Measurements from ENCODE around the gene TIE1.

DNA sequence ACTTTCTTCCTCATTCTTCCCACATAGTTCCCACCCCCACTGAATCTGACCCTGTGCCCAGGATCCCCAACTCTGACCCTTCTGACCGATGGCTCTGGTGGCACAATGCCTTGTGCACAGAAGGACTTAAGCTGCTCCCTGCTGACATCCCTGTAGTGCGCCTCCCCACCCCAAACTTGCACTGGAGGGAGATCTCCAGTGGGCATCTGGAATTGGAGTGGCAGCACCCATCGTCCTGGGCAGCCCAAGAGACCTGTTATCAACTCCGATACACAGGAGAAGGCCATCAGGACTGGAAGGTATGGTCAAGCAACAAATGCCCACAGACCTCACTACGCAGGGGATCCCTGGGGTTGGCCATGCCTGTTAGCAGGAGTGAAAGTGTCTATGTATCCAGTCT lies 45.9 kb downstream of the TIE1 start:
- TF ChIP-seq, protein P1, sequence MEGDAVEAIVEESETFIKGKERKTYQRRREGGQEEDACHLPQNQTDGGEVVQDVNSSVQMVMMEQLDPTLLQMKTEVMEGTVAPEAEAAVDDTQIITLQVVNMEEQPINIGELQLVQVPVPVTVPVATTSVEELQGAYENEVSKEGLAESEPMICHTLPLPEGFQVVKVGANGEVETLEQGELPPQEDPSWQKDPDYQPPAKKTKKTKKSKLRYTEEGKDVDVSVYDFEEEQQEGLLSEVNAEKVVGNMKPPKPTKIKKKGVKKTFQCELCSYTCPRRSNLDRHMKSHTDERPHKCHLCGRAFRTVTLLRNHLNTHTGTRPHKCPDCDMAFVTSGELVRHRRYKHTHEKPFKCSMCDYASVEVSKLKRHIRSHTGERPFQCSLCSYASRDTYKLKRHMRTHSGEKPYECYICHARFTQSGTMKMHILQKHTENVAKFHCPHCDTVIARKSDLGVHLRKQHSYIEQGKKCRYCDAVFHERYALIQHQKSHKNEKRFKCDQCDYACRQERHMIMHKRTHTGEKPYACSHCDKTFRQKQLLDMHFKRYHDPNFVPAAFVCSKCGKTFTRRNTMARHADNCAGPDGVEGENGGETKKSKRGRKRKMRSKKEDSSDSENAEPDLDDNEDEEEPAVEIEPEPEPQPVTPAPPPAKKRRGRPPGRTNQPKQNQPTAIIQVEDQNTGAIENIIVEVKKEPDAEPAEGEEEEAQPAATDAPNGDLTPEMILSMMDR (IDR thresholded peaks at IDR 0.05; ENCODE audit: low read depth, low read length): no peak
- TF ChIP-seq POLR2A (IDR thresholded peaks at IDR 0.05; ENCODE audit: extremely low read depth, insufficient read length) (no peak), MYC (IDR thresholded peaks at IDR 0.05; ENCODE audit: low read depth, low read length) (no peak)
- TF ChIP-seq, protein P2, sequence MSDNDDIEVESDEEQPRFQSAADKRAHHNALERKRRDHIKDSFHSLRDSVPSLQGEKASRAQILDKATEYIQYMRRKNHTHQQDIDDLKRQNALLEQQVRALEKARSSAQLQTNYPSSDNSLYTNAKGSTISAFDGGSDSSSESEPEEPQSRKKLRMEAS (IDR thresholded peaks at IDR 0.05; ENCODE audit: low read depth, low read length): no peak

Measured in NB4 (cell line).